Ishikawa (cell line): ENCODE data around the gene GIN1.

Source experiments
- CEBPB ChIP-seq: IDR thresholded peaks from 2 replicates; pipeline ENCODE4 v1.6.1; 2012
- CREB1 ChIP-seq: IDR thresholded peaks from 2 replicates; pipeline ENCODE4 v1.6.1; 2012; ENCODE audit warnings: low read depth
- EP300 ChIP-seq: IDR thresholded peaks from 2 replicates; pipeline ENCODE4 v1.6.1; 2012; ENCODE audit warnings: borderline replicate concordance
- FOXM1 ChIP-seq: IDR thresholded peaks from 2 replicates; pipeline ENCODE4 v1.6.1; 2012; ENCODE audit warnings: low read depth, borderline replicate concordance
- RAD21 ChIP-seq: IDR thresholded peaks from 2 replicates; pipeline ENCODE4 v1.6.1; 2012; ENCODE audit warnings: low read depth
- REST ChIP-seq: IDR thresholded peaks from 2 replicates; pipeline ENCODE4 v1.6.1; 2012; ENCODE audit warnings: low read depth, mild to moderate bottlenecking
- TAF1 ChIP-seq: IDR thresholded peaks from 2 replicates; pipeline ENCODE4 v1.6.1; 2012; ENCODE audit warnings: low read depth, mild to moderate bottlenecking
- TCF12 ChIP-seq: IDR thresholded peaks from 2 replicates; pipeline ENCODE4 v1.6.1; 2012; ENCODE audit warnings: low read depth
- TEAD4 ChIP-seq: IDR thresholded peaks from 2 replicates; pipeline ENCODE4 v1.6.1; 2012

GRCh38 chr5:103089272-103089671, 30.7 kb downstream of the GIN1 start:
- TF ChIP-seq TAF1, result no peak
- no peak for TF ChIP-seq TCF12
- no peak for TF ChIP-seq RAD21
- no peak for TF ChIP-seq EP300
- no peak for TF ChIP-seq REST
- no peak for TF ChIP-seq TEAD4
- TF ChIP-seq CREB1, result no peak
- no peak for TF ChIP-seq CEBPB
- TF ChIP-seq FOXM1, result no peak
